VCaP (cell line): ENCODE results near the gene SCAF4.

Source experiments
- H3K27ac ChIP-seq: fragments of 450-650 bp; 2 replicates; pipeline ENCODE4 v1.5.1; 2017
- CTCF ChIP-seq: fragments of 450-650 bp; conservative IDR thresholded peaks from 2 replicates; pipeline ENCODE4 v1.5.1; 2017; ENCODE audit warnings: mild to moderate bottlenecking, moderate library complexity

Gene SCAF4

GRCh38 chr21:31735511-31735992, 3.6 kb upstream of the SCAF4 start:
- TF ChIP-seq CTCF: no peak
- no peak overlapping the region for H3K27ac ChIP-seq

- H3K27ac ChIP-seq: peak overlapping the region; percentile 99
- TF ChIP-seq CTCF: no peak
Measured at GRCh38 chr21:31733551-31734149, 1.7 kb upstream of the SCAF4 start.

- H3K27ac ChIP-seq: peak overlapping the region; percentile 99
- no peak for TF ChIP-seq CTCF
Measured at GRCh38 chr21:31732597-31733550, 956 bp upstream of the SCAF4 start.

GRCh38 chr21:31731056-31731856, 662 bp downstream of the SCAF4 start:
- TF ChIP-seq CTCF: peak; percentile 50

GRCh38 chr21:31730712-31731055, 1.2 kb downstream of the SCAF4 start:
- no peak for TF ChIP-seq CTCF
- peak overlapping the region; percentile 99 for H3K27ac ChIP-seq

More at GRCh38 chr21:31731056-31731856, 662 bp downstream of the SCAF4 start:
- H3K27ac ChIP-seq: peak overlapping the region; percentile 99

- TF ChIP-seq CTCF: no peak
- peak overlapping the region; percentile 99 for H3K27ac ChIP-seq
Measured at GRCh38 chr21:31729622-31730343, 2.1 kb downstream of the SCAF4 start.
